ENCODE measurements around the gene MCOLN1. TPM values are rescaled to one million over a fixed set of nuclear protein-coding genes. Genes with fewer than 3 reads are reported as not detected.

The MCOLN1 gene
- total RNA-seq, 1 donor from 2014 or later = 6.9 TPM

- no peak for DNase-seq
These were observed 55.7 kb downstream of the MCOLN1 start for GRCh38 chr19:7578127-7578526.

- DNase-seq = no peak
These were observed 56.8 kb downstream of the MCOLN1 start for GRCh38 chr19:7579182-7579581.

GRCh38 chr19:7582446-7582845 lies 60.0 kb downstream of the MCOLN1 start:
- DNase-seq = no peak

Small RNA genes within 50 kb of the gene (small RNA-seq; reads per million reads assigned to genes)
- gene AC008878.2 (ENCODE audit: low replicate concordance) = not detected

Other genes starting within 250 kb of the MCOLN1 start
- gene INSR, start 228.2 kb upstream of the MCOLN1 start, total RNA-seq = 51.4 TPM
- 17.9 TPM for gene ARHGEF18, start 173.7 kb upstream of the MCOLN1 start, total RNA-seq
- 1.1 TPM for gene PEX11G, start 33.6 kb upstream of the MCOLN1 start, total RNA-seq
- gene ZNF358, start 6.5 kb upstream of the MCOLN1 start, total RNA-seq = 7.4 TPM
- gene PNPLA6, start 13.1 kb downstream of the MCOLN1 start, total RNA-seq = 17.6 TPM
- 5.7 TPM for gene CAMSAP3, start 73.2 kb downstream of the MCOLN1 start, total RNA-seq
- gene XAB2, start 106.9 kb downstream of the MCOLN1 start, total RNA-seq = 21.9 TPM
- 26.2 TPM for gene PET100, start 107.2 kb downstream of the MCOLN1 start, total RNA-seq
- not detected for gene PCP2, start 111.1 kb downstream of the MCOLN1 start, total RNA-seq
- 25.1 TPM for gene STXBP2, start 114.5 kb downstream of the MCOLN1 start, total RNA-seq
- gene RETN, start 146.4 kb downstream of the MCOLN1 start, total RNA-seq = 8.5 TPM
- gene MCEMP1, start 154.5 kb downstream of the MCOLN1 start, total RNA-seq = 0.79 TPM
- gene TRAPPC5, start 158.2 kb downstream of the MCOLN1 start, total RNA-seq = 19.6 TPM
- gene FCER2, start 179.5 kb downstream of the MCOLN1 start, total RNA-seq = 0.20 TPM
- gene CLEC4G, start 209.5 kb downstream of the MCOLN1 start, total RNA-seq = 0.20 TPM
- 5.8 TPM for gene CD209, start 224.9 kb downstream of the MCOLN1 start, total RNA-seq
- 0.59 TPM for gene CLEC4M, start 240.6 kb downstream of the MCOLN1 start, total RNA-seq

All from skin of body (tissue), 3 donors.